K562 (cell line): ENCODE results near the gene CUEDC2. TPM values are rescaled to one million over a fixed set of nuclear protein-coding genes. Genes with fewer than 3 reads are reported as not detected.

Experiments used
- ARID3B ChIP-seq: fragments of 250-450 bp; sonication (Bioruptor Pico); IDR thresholded peaks from 2 replicates; pipeline ENCODE4 v1.4.0; 2020; ENCODE audit warnings: borderline replicate concordance
- BDP1 ChIP-seq: IDR thresholded peaks from 3 replicates; pipeline ENCODE4 v1.6.1; 2011; ENCODE audit not compliant: insufficient read length, insufficient read depth
- GATA2 ChIP-seq: sonication (generic); formaldehyde crosslinking; IDR thresholded peaks from 2 replicates; pipeline ENCODE4 v1.4.0; 2020; ENCODE audit warnings: mild to moderate bottlenecking, missing genetic modification reagents
- MAFK ChIP-seq: IDR thresholded peaks from 2 replicates; pipeline ENCODE4 v1.6.1; 2011; ENCODE audit warnings: low read length, improper control_type of control experiment
- SNRNP70 ChIP-seq: fragments of 200-400 bp; formaldehyde crosslinking; optimal IDR thresholded peaks from 2 replicates; pipeline ENCODE3; 2017; ENCODE audit warnings: low read depth, low read length
- TAF1 ChIP-seq: IDR thresholded peaks from 2 replicates; pipeline ENCODE4 v1.6.1; 2011; ENCODE audit warnings: mild to moderate bottlenecking, low read length, moderate library complexity; ENCODE audit not compliant: insufficient read depth, control insufficient read depth, severe bottlenecking; ENCODE audit errors: extremely low read depth
- ZNF583 ChIP-seq: fragments of 250-450 bp; sonication (Bioruptor Pico); IDR thresholded peaks from 2 replicates; pipeline ENCODE4 v1.4.0; 2020
- polyA plus RNA-seq, 8 experiments: library from polyadenylated mRNA; depleted of rRNA in 4 of 8; stranded (reverse) in 5 of 8; unstranded in 3 of 8; fragments of >200 nt; fragmentation: Nextera tagmentation in 2 of 8; fragmentation: Illumina TruSeq in 1 of 8; extraction: Ambion mirVana in 2 of 8; extraction: Trizol in 1 of 8; gene quantifications; 2 replicates each; pipeline versions ENCODE4 v1.2.1 to v1.2.3, GENCODE V29; 2011 to 2014; ENCODE audit warnings: inconsistent platforms in 1 of 8, missing spikeins in 1 of 8
- total RNA-seq, 7 experiments: library from RNA; depleted of rRNA in 6 of 7; stranded (reverse); fragments of >200 nt in 6 of 7; fragmentation: Illumina TruSeq in 2 of 7; extraction: Trizol in 2 of 7; gene quantifications; 2 replicates each; pipeline versions ENCODE4 v1.2.1 to v1.2.3, GENCODE V29; 2011 to 2021; ENCODE audit warnings: low replicate concordance in 1 of 7
- TF ChIP-seq, protein P1 (sequence below): fragments of 200-600 bp; sonication (generic); IDR thresholded peaks from one replicate; pipeline ENCODE4 v1.6.1; 2012; ENCODE audit warnings: mild to moderate bottlenecking, low read depth, low read length, inconsistent platforms
- TF ChIP-seq, protein P2 (sequence below): fragments of 250-450 bp; sonication (Bioruptor Pico); IDR thresholded peaks from 2 replicates; pipeline ENCODE4 v1.4.0; 2020

CUEDC2 gene
- total and polyA plus RNA-seq, 9 of the 15 experiments (the other 6 are each of a cell fraction or from before 2014, with no cell fraction given), result 8.5 to 48.9 (median 27.4) TPM

GRCh38 chr10:102422545-102423129, 9.7 kb downstream of the CUEDC2 start (continued):
- TF ChIP-seq, protein P1, sequence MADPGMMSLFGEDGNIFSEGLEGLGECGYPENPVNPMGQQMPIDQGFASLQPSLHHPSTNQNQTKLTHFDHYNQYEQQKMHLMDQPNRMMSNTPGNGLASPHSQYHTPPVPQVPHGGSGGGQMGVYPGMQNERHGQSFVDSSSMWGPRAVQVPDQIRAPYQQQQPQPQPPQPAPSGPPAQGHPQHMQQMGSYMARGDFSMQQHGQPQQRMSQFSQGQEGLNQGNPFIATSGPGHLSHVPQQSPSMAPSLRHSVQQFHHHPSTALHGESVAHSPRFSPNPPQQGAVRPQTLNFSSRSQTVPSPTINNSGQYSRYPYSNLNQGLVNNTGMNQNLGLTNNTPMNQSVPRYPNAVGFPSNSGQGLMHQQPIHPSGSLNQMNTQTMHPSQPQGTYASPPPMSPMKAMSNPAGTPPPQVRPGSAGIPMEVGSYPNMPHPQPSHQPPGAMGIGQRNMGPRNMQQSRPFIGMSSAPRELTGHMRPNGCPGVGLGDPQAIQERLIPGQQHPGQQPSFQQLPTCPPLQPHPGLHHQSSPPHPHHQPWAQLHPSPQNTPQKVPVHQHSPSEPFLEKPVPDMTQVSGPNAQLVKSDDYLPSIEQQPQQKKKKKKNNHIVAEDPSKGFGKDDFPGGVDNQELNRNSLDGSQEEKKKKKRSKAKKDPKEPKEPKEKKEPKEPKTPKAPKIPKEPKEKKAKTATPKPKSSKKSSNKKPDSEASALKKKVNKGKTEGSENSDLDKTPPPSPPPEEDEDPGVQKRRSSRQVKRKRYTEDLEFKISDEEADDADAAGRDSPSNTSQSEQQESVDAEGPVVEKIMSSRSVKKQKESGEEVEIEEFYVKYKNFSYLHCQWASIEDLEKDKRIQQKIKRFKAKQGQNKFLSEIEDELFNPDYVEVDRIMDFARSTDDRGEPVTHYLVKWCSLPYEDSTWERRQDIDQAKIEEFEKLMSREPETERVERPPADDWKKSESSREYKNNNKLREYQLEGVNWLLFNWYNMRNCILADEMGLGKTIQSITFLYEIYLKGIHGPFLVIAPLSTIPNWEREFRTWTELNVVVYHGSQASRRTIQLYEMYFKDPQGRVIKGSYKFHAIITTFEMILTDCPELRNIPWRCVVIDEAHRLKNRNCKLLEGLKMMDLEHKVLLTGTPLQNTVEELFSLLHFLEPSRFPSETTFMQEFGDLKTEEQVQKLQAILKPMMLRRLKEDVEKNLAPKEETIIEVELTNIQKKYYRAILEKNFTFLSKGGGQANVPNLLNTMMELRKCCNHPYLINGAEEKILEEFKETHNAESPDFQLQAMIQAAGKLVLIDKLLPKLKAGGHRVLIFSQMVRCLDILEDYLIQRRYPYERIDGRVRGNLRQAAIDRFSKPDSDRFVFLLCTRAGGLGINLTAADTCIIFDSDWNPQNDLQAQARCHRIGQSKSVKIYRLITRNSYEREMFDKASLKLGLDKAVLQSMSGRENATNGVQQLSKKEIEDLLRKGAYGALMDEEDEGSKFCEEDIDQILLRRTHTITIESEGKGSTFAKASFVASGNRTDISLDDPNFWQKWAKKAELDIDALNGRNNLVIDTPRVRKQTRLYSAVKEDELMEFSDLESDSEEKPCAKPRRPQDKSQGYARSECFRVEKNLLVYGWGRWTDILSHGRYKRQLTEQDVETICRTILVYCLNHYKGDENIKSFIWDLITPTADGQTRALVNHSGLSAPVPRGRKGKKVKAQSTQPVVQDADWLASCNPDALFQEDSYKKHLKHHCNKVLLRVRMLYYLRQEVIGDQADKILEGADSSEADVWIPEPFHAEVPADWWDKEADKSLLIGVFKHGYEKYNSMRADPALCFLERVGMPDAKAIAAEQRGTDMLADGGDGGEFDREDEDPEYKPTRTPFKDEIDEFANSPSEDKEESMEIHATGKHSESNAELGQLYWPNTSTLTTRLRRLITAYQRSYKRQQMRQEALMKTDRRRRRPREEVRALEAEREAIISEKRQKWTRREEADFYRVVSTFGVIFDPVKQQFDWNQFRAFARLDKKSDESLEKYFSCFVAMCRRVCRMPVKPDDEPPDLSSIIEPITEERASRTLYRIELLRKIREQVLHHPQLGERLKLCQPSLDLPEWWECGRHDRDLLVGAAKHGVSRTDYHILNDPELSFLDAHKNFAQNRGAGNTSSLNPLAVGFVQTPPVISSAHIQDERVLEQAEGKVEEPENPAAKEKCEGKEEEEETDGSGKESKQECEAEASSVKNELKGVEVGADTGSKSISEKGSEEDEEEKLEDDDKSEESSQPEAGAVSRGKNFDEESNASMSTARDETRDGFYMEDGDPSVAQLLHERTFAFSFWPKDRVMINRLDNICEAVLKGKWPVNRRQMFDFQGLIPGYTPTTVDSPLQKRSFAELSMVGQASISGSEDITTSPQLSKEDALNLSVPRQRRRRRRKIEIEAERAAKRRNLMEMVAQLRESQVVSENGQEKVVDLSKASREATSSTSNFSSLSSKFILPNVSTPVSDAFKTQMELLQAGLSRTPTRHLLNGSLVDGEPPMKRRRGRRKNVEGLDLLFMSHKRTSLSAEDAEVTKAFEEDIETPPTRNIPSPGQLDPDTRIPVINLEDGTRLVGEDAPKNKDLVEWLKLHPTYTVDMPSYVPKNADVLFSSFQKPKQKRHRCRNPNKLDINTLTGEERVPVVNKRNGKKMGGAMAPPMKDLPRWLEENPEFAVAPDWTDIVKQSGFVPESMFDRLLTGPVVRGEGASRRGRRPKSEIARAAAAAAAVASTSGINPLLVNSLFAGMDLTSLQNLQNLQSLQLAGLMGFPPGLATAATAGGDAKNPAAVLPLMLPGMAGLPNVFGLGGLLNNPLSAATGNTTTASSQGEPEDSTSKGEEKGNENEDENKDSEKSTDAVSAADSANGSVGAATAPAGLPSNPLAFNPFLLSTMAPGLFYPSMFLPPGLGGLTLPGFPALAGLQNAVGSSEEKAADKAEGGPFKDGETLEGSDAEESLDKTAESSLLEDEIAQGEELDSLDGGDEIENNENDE, result no peak
- TF ChIP-seq ZNF583, result no peak
- no peak for TF ChIP-seq BDP1
- TF ChIP-seq, protein P2, sequence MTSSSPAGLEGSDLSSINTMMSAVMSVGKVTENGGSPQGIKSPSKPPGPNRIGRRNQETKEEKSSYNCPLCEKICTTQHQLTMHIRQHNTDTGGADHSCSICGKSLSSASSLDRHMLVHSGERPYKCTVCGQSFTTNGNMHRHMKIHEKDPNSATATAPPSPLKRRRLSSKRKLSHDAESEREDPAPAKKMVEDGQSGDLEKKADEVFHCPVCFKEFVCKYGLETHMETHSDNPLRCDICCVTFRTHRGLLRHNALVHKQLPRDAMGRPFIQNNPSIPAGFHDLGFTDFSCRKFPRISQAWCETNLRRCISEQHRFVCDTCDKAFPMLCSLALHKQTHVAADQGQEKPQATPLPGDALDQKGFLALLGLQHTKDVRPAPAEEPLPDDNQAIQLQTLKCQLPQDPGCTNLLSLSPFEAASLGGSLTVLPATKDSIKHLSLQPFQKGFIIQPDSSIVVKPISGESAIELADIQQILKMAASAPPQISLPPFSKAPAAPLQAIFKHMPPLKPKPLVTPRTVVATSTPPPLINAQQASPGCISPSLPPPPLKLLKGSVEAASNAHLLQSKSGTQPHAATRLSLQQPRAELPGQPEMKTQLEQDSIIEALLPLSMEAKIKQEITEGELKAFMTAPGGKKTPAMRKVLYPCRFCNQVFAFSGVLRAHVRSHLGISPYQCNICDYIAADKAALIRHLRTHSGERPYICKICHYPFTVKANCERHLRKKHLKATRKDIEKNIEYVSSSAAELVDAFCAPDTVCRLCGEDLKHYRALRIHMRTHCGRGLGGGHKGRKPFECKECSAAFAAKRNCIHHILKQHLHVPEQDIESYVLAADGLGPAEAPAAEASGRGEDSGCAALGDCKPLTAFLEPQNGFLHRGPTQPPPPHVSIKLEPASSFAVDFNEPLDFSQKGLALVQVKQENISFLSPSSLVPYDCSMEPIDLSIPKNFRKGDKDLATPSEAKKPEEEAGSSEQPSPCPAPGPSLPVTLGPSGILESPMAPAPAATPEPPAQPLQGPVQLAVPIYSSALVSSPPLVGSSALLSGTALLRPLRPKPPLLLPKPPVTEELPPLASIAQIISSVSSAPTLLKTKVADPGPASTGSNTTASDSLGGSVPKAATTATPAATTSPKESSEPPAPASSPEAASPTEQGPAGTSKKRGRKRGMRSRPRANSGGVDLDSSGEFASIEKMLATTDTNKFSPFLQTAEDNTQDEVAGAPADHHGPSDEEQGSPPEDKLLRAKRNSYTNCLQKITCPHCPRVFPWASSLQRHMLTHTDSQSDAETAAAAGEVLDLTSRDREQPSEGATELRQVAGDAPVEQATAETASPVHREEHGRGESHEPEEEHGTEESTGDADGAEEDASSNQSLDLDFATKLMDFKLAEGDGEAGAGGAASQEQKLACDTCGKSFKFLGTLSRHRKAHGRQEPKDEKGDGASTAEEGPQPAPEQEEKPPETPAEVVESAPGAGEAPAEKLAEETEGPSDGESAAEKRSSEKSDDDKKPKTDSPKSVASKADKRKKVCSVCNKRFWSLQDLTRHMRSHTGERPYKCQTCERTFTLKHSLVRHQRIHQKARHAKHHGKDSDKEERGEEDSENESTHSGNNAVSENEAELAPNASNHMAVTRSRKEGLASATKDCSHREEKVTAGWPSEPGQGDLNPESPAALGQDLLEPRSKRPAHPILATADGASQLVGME (CRISPR knock-in tag), result no peak
- TF ChIP-seq SNRNP70, result no peak
- peak; percentile 37 for TF ChIP-seq TAF1
- no peak for TF ChIP-seq GATA2
- no peak for TF ChIP-seq MAFK
- no peak for TF ChIP-seq ARID3B (CRISPR knock-in tag)
